ENCODE measurements around the gene PKHD1.

- TF ChIP-seq, protein P1, sequence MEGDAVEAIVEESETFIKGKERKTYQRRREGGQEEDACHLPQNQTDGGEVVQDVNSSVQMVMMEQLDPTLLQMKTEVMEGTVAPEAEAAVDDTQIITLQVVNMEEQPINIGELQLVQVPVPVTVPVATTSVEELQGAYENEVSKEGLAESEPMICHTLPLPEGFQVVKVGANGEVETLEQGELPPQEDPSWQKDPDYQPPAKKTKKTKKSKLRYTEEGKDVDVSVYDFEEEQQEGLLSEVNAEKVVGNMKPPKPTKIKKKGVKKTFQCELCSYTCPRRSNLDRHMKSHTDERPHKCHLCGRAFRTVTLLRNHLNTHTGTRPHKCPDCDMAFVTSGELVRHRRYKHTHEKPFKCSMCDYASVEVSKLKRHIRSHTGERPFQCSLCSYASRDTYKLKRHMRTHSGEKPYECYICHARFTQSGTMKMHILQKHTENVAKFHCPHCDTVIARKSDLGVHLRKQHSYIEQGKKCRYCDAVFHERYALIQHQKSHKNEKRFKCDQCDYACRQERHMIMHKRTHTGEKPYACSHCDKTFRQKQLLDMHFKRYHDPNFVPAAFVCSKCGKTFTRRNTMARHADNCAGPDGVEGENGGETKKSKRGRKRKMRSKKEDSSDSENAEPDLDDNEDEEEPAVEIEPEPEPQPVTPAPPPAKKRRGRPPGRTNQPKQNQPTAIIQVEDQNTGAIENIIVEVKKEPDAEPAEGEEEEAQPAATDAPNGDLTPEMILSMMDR (IDR thresholded peaks at IDR 0.05) = no peak
- TF ChIP-seq POLR2A (IDR thresholded peaks at IDR 0.05) = no peak
Observed at GRCh38 chr6:51620971-51621370, 466.4 kb downstream of the PKHD1 start.

Data from uterus (tissue), 2 donors.